HG03432 (cell line): Measurements from ENCODE around the gene KCNMA1.
A peak's percentile ranks its signal among the peaks of the same experiment; 100 is the strongest.

Experiments
- ATAC-seq: cut with Tn5 transposase; IDR thresholded peaks from one replicate; pipeline ENCODE4 v1.9.1; 2021; ENCODE audit warnings: mild to moderate bottlenecking, moderate library complexity; ENCODE audit not compliant: unreplicated experiment

KCNMA1 gene

DNA sequence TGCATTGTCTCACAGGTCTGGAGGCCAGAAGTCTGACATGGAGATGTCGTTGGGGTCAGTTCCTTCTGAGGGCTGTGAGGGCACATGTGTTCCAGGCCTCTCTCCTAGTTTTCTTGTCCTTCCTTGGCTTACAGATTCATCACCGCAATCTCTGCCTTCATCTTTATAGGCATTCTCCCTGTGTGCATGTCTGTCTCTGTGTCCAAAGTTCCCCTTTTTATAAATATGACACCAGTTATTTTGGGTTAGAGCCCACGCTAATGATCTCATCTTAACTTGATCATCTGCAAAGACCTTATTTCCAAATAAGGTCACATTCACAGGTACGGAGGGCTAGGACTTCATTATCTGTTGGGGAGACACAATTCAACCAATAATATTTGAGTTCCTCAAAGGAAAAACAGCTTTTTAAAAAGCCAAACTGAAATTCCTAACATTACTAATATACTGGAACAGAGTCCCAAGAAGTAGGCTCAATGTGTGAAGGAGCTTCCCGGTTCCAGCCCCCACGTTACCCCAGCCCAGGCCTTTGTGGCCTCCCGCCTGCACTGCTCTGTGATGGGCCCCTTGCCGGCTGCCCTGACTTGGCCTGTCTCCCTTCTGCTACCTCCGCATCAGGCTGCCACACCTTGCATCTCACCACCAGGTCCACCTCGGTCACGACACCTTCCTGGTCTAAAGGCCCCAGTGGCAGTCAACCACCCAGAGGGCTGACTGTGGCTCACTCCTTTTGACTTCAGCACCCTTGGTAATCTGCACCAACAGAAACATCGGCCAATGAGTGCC, 142.7 kb downstream of the KCNMA1 start:
- no peak for ATAC-seq

DNA sequence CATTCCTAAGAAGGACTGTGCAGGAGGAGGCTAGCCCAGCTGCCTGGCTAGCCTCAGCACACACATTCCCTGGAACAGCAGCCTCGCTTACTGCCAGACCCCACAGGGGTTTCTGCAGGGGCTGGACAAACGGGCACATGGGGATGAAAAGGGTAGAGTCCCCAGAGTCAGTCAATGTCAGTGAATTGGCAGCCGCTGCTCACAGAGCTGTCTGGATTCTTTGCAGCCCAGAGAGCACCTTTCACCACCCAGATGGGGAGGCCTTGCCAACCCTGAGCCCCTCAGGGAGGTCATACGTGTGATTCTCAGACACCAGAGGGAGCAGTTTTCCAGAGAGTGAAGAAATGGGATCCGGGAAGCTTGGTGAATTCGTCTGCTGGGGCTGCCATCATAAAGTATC, 143.3 kb downstream of the KCNMA1 start:
- peak; percentile 4 for ATAC-seq

DNA sequence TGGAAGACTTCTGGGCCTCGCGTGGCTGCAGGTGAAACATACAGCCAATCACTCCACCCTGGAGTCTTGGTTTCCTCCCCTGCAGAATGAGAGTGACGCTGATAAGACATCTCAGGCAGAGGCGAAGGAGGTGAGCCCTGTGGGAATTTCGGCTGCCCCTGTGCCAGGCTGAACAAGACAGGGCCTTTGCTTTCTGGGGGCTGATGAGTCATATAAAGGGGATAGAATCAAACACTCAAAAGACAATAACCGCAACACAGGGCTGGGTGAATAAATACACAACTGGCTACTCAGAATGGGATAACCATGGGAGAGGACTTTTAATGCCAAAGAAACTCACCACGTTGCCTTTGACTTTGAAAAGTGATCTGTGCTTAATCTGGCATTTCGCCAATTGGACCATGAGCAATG, 143.8 kb downstream of the KCNMA1 start:
- peak; percentile 42 for ATAC-seq

DNA sequence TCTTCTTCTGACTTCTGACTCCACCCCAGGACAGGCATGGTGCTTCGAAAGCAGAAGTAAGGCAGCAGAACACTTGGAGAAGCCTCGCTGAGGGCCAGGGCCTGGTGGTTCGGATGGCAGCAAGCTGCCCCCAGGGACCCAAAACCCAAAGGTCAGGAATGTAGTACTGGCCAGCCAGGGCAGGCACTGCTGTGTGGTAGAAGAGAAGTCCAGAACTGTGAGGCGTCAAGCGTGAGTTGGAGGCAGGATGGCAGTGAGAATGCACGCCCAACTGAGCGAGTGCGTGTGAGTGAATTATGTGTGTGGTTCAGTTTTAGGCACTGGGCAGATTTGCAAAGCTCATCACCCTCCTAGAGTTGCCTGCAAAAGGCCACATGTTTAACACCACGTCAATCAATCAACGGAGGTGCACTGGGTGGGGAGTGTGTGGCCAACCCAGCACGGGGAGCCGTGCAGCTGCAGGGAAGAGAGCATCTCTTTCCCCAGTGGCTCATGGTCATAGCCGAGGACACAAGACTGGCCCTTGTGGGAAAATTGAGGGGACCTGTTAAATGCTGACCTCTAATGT, 144.3 kb downstream of the KCNMA1 start:
- peak; percentile 26 for ATAC-seq

DNA sequence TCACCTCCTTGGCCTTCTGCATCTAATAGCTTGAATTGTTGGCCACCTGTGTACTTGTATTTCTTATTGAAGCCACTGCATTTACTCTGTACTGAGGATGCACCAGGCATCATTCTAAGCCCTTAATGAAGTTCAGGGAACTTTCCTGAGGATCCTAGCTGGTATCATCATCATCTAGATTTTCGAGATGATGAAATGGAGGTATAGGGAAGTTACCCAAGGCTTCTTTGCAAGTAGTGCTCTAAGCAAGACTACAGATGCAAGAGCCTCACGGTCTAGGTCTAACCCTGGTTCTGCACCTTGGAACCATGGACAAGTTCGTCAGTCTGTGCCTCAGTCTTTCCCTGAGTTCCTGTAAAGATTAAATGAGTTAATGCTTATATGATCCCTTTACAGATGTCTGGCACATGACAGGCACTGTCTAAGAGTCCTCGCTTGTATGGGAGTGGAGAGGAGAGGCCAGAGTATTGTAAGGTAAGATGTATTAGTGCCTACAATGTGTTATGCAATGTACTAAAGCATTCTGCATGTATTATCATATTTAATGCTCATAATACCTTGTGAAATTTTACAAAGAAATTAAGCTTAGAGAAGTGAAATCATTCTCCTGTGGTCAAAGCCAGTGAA, 145.1 kb downstream of the KCNMA1 start:
- ATAC-seq: no peak

DNA sequence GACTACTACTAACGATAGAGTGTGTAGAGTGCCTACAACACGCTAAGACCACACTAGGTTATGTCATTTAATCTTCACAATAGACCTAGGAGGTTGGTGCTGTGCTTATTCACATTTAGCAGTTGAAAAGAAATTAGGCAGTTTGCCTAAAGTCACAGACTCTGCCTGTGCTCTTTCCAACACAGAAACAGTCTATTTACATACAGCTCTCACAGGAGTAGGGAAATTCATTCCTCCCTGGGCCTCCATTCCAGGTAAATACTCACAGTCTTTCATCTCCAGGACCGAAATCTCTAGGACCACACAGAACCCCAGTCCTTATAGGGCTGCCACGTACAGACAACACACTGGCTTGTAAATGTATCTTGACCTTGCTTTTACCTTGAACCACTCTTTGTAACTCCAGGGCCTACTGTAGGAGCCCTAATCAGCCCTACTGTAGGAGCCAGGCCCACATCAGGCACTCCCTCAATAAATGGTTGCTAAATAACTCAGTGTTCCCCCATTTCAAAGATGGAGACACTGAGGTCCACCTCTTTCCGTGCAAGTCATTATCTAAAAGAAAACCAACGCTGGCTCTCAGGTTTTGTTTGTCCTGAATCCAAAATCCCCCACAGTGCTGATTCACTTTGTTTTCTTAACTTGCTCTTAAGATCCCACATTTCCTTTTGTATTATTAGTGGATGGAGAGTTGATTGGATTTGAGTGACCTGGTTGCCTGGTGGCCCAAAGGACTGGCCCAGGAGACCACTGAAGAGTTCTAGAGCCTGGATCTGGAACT, 146.9 kb downstream of the KCNMA1 start:
- ATAC-seq: no peak

DNA sequence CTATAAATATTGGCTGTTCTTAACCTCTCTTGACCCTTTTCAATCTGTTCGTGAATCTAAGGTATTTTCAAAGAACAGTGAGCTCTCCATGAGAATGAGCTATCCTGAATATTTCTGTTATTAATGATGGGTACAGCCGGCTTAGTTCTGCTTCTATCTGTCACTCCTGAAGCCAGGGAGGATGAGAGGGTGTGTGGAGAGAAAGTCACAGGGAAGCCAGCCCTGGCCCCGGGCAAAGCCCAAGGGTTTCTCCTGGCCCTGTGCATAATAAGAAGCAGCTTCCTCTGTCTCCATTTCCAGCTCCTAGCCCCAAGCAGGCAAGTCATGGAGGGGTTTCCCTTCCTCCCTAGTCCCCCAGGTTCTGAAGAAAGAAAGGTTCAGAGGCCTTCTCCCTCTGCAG, 151.1 kb downstream of the KCNMA1 start:
- ATAC-seq: no peak

DNA sequence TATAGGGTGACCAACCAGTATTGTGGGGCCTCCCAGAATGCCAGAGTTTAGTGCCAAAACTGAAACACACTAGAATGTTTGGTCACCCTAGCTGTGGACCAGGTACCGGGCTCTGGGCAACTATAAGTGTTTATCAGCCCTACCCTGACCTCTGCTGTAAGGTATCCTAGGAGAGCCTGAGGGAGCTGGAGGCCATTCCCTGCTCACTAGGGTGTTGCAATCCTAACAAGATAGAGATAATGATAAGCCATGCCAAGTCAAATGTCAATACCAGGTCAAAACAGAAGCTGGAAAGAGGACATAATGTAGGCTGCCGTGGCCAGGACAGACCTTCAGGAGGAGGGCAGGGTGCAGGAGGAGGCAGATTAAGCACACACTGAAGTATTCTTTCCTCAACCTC, 151.8 kb downstream of the KCNMA1 start:
- no peak for ATAC-seq

DNA sequence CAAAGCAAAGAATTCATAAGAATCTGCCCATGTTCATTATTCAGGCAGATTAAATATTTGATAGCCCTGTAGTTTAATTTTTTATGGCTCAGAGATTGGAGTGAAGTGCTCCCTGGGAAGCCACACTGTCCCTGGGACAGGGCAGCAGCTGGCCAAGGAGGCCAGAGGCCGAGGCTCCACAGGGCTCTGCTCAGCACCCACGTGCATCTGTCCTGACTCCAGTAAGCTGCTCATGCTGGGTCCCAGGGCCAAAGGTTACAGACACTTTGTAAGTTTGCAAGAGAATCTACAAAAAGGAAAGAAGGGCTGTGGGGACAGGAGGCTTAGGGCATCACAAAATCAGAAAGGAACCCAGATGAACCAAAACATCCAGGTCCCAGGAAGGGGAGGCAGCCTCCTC, 155.5 kb downstream of the KCNMA1 start:
- ATAC-seq: no peak

DNA sequence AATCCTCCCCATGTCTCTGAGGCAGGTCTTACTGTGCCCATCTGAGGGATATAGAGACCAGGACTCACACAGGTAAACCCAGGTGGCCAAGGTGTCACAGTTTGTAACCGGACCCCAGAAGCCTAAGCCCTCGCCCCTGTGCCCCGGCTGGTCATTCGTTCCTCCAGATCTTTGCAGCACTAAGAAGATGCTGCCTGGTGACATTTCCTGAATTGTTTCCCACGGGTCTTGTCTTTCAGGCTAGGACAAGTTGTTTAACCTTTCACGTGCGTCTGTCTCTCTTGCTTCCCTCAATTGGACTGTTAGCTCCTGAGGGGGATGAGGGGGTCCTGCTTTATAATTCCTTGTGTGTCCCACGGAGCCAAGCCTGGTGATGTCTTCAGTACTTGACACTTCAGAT, 158.0 kb downstream of the KCNMA1 start:
- ATAC-seq: no peak

DNA sequence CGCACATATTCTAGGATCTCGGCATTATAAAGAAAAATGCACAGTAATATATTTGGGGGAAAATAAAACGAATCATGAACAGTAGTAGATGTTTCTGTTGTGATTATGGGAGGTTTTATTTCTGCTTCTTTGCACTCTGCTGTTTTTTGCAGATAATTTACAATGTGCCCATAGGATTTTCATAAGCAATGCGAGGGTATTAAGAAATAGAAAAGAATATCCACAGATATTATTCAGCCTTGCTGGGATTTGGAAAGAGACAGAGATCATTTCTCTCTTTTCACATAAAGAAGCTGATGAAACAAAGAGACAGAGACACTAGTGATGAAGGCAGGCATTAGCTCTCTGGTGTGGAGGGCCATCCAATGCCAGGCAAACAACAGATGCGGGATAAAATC, 158.6 kb downstream of the KCNMA1 start:
- ATAC-seq: no peak

DNA sequence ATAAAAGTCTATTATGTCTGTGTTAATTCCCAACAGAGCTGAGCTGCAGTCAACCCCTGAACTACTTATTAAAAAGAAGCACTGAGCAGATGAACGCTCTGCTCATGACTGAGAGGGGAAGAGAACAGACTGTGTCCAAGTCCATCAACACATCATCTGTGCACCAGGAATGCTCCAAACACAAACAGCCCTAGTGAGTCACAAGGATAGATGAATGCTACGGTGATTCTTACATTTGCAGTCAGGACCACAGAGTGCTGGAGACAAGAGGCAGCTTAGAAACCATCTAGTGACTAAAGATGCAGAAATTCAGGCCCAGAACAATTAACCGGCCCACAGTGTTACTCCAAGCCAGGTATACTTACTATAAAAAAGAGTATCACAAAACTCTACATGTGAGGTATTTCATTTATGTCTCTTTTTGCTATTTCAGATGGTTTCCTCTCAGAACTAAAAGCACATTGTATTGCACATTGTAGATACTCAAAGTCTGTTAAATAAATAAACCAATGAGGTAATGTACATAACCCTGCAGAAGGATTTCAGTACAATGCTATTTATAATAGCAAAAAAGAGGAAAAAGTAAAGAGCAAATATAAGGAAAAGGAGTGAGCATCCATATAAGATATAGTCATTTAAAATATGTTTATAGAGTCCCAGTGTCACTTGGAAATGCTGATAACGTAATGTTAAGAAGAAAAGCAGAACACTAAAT, 159.2 kb downstream of the KCNMA1 start:
- ATAC-seq: no peak

DNA sequence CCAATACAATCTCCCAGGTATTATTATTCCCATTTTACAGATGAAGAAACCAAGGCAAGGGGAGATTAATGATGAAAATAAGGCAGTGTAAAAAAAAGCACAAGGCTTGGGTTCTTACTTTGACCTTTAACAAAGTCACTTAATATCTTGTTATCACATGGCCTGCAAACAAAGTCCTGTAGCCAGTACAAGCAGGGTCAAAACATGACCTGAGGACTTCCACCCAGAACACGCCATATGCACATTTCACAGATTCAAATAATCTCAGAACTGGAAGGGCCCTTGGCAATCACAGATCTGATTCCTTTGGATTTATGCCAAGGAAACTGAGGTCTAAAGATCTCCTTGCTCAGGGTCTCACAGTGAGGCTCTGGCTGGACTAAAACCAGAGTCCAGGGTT, 162.1 kb downstream of the KCNMA1 start:
- no peak for ATAC-seq

DNA sequence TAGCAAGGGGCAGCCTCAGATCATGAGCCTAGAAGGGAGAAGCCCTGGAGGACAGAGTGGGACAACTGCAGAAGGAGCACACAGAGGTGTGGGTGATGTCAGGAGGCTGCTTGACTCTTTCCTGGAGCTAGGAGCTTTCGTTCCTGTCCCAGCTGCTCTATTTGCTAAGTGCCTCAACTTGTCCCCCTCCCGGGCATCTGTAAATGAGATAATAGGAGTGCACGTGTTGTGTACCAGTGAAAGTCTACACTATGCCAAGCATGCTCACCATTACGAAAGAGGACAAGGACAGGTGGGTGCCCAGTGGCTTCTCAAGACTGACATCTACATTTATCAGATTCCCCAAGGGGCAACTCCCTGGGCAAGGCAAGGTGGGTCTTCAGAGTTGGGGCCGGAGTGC, 162.7 kb downstream of the KCNMA1 start:
- ATAC-seq: no peak

DNA sequence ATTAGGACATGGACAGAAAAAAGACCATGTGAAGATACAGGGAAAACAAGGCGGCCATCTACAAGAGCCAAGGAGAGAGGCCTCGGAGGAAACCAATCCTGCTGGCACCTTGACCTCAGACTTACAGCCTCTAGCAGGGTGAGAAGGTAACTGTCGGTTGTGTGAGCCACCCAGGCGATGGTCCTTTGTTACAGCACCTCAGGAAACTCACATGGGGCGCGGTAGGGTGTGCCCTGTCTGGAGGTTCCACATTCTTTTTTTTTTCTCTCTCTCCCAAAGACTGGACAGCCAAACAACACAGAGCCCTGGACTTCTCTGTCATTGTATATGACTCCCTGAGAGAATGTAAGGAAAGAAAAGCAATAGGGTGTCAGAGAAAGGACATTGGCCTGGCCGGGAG, 163.2 kb downstream of the KCNMA1 start:
- no peak for ATAC-seq

DNA sequence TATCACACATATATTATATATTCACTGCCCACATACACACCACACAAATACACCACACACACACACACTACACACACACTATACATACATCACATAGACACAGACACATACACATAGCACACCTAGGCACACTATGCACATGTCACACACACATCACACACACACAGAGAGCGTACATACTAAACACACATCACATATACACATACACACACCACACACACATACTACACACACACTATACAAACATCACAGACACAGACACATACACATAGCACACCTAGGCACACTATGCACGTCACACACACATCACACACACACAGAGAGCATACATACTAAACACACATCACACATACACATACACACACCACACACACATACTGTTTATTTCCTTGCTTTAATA, 165.5 kb downstream of the KCNMA1 start:
- no peak for ATAC-seq

DNA sequence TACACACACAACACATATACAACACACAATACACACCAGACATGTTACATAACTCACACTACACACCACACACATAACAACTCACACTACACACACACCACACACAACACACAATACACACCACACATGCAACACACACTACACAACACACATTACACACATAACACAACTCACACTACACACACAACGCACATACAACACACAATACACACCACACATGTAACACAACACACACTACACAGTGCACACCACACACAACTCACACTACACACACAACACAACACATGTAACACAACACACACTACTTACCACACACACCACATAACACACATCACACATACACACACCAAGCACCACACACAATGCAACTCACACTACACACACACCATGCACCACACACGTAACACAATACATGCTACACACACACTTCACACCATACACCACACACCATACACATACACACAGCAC, 166.5 kb downstream of the KCNMA1 start:
- no peak for ATAC-seq

DNA sequence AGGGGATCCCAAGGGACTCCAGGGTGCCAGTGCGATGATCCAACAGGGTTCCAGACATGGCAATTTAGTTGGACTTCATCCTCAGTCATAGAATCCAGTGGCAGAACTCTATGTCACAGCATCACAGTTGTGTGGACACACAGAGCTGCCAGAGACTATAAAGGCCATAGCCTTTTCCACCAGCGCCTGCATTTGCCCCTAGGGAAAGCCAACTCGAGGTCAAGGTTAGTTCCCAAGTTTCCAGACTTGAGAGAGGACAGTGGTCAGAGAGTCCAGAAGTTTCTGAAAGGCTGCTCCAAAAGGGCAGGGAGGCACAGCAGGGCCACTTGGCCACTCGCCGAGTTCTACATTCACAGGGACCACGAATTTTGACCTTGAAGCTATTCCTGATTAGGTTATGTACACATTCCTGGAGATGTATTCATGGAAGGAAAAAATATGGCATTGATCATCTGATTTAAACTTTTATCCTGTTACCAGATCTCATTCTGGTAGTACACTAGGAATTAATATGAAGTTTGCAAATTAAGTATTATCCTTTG, 170.1 kb downstream of the KCNMA1 start:
- no peak for ATAC-seq

DNA sequence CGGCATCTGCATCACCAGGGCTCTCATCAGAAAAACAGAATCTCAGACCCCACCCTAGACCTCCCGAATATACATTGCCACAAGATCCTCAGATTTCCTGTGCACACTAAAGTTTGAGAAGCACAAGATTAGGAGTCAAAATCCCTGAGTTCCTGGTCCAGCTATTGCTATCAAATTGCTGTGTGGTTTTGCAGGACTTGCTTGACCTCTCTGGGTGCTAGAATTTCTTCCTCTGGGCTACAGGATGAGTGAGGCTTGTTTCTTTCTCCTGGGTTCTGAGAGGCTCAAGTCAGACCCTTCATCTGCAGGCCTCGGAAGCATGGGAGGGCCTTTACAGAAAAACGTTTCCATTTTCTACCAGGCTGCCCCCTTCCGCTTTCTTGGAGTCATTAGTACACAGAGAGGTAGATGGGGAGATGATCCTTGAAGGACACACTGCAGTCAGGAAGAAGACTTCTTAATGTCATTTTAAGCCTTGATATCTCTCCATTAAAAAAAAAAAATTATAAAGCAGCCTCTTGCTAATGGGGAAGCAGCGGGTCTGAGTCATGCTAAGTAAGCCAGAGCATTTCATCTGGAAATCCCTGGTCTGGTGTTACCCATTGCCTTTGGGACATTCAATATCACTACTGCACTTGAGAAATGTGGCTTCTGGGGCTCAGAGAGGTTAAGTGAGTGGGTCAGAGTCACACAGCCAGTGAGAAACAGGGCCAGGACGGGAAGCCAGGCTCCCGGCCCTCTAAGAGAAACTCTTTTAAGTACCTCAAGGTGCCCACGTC, 173.5 kb downstream of the KCNMA1 start:
- ATAC-seq: no peak

DNA sequence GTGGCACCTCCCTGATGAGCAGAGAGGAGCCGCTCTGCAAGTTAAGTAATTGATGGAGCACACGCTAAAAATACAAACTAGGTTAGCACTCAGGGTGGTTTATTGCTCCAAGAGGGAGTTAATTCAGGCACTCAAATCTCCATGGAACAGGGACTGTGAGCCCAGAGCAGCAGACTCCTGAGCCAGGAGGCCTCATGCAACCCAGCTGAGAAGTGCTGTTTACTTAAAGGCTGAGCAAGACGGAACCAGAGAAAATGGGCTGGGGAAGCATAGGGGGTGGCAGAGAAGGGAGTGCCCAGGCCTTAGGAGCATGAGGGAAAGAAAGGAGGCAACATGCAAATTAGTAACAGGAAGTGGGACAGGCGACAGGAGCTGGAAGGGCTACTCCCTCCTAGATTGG, 174.1 kb downstream of the KCNMA1 start:
- no peak for ATAC-seq
